GM12801 (cell line): ENCODE data around the gene NKX3-2.

Source experiments
- TF ChIP-seq, protein P1 (sequence below): IDR thresholded peaks from one replicate; pipeline ENCODE4 v1.5.1; 2011; ENCODE audit warnings: control low read depth; ENCODE audit not compliant: insufficient read length; ENCODE audit errors: extremely low read depth

NKX3-2 gene

DNA sequence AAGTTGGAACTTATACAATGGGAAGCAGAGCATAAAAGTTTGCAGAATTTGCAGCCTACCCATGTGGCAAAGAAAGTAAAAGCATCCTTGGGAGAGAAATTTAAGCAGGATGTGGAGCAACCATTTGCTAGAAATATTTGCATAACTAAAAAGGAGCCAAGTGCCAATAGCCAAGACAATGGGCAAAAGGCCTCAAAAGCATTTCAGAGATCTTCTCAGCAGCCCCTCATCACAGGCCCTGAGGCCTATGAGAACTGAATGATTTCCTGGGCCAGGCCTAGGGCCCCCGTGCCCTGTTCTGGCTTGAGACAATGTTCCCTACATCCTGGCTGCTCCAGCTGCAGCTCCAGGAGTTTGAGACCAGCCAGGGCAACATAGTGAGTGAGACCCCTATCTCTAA is 34.9 kb downstream of the NKX3-2 start:
- TF ChIP-seq, protein P1, sequence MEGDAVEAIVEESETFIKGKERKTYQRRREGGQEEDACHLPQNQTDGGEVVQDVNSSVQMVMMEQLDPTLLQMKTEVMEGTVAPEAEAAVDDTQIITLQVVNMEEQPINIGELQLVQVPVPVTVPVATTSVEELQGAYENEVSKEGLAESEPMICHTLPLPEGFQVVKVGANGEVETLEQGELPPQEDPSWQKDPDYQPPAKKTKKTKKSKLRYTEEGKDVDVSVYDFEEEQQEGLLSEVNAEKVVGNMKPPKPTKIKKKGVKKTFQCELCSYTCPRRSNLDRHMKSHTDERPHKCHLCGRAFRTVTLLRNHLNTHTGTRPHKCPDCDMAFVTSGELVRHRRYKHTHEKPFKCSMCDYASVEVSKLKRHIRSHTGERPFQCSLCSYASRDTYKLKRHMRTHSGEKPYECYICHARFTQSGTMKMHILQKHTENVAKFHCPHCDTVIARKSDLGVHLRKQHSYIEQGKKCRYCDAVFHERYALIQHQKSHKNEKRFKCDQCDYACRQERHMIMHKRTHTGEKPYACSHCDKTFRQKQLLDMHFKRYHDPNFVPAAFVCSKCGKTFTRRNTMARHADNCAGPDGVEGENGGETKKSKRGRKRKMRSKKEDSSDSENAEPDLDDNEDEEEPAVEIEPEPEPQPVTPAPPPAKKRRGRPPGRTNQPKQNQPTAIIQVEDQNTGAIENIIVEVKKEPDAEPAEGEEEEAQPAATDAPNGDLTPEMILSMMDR, result no peak

DNA sequence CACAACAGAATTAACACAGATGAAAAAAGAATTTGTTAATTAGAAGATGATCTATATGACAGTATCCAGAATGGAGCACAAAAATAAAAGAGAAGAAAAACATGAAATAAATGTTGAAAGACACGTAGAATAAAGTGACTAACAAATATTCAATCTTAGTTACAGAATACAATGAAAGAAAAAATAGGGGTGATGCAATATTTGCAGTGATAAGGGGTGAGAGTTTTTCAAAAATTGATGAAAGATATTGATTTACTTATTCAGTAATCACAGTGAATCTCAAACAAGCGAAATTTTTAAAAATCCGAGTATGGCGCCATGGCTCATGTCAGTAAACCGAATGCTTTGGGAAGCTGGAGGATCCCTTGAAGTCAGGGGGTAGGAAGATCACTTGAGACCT is 39.9 kb downstream of the NKX3-2 start:
- TF ChIP-seq, protein P1, result no peak

DNA sequence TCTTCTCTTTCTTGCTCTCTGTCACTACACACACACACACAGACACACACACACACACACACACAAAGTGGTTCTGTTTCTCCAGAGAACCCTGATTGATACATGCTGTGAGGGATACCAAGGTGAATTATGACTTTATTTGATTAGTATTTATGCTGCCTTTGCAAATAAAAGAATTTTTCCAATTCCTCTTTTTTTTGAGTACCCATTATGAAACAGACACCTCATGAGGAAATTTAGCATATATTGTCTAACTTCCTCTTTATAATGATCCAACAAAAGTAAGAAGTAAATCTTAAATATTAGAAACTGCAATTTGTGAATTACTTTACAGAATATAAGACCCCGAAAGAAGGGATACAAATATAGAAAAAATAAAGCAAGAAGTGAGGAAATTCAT is 45.8 kb downstream of the NKX3-2 start:
- TF ChIP-seq, protein P1, result no peak

DNA sequence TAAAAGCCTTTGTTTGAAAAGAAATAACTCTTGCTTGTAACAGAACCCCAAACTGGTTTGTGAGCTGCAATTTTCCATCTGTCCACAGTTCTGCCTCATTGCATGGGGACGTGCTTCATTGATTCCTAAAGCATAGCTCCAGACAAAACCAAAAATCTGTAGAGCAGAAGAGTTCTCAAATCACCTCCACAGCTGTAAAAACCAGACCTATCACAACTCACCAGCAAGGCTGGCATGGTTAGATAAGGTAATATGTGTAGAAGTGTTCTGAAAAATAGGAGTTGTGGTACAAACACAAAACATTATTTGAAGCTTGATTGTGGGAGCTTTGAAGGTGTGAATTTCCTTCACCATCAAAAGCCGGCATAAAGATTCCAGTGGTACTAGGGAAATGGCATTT is 47.7 kb downstream of the NKX3-2 start:
- TF ChIP-seq, protein P1, result no peak

DNA sequence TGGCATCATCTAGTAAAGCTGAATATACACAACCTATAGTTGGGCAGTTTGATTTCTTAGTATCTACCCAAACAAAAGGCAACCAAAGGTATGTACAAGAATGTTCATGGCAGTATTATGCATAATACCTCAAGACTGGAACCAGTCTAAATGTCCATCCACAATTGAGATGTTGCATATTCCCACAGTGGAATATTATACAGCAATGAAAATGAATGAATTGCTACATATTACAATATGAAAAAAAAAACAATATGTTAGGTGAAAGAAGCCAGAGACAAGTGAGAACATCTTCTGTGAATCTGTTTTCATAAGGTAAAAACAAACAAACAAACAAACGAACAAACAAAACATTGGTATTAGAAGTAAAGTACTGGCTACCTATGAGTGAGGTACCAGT is 48.6 kb downstream of the NKX3-2 start:
- TF ChIP-seq, protein P1, result no peak

DNA sequence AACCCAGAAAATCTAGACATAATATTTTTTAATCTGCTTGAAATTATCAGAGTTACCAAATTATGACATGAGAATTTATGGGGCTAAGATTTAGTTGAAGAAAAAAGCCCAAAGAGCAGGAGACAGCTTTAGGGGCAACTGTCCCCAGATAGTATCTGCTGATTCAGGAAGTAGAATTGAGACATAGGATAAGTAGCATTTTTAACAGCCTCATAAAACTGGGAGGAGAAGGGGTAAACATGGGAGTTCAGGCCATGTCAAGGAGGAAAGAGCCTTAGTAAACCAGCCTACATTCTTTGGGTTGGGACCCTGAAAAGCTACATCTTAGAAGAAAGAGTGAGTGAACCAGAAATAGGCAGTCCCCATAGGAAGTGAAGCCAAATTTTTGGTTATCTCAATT is 50.5 kb downstream of the NKX3-2 start:
- TF ChIP-seq, protein P1, result no peak

DNA sequence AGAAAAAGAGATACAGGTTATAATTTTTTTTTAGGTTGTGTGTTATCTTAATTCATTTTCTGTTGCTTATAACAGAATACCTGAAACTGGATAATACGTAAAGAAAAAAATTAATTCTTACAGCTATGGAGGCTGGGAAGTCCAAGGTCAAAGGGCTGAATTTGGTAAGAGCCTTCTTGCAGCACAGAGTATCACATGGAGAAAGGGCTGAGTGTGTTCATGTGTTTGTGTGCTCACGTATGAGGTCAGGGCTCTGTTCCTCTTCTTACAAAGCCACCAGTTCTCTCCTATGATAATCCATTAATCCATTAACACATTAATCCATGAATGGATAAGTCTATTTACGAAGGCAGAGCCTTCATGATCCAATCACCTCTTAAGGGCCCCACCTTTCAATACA is 51.6 kb downstream of the NKX3-2 start:
- TF ChIP-seq, protein P1, result no peak
